ENCODE measurements around the gene TCERG1L.

- no peak for TF ChIP-seq CTCF (IDR thresholded peaks at IDR 0.05)
- TF ChIP-seq POLR2A (IDR thresholded peaks at IDR 0.05) = no peak
Observed at GRCh38 chr10:131071721-131072120, 239.8 kb downstream of the TCERG1L start.

All from Peyer's patch (tissue), 4 donors.